NCI-H82 treated with DMSO at 0.1 percent for 48 hours (cell line): ENCODE data around the gene MYO5C.

Experiments
- DNase-seq: peaks from one replicate; lab custom pipeline; 2025; ENCODE audit not compliant: unreplicated experiment; lab: John Stamatoyannopoulos, UW

MYO5C gene

DNA sequence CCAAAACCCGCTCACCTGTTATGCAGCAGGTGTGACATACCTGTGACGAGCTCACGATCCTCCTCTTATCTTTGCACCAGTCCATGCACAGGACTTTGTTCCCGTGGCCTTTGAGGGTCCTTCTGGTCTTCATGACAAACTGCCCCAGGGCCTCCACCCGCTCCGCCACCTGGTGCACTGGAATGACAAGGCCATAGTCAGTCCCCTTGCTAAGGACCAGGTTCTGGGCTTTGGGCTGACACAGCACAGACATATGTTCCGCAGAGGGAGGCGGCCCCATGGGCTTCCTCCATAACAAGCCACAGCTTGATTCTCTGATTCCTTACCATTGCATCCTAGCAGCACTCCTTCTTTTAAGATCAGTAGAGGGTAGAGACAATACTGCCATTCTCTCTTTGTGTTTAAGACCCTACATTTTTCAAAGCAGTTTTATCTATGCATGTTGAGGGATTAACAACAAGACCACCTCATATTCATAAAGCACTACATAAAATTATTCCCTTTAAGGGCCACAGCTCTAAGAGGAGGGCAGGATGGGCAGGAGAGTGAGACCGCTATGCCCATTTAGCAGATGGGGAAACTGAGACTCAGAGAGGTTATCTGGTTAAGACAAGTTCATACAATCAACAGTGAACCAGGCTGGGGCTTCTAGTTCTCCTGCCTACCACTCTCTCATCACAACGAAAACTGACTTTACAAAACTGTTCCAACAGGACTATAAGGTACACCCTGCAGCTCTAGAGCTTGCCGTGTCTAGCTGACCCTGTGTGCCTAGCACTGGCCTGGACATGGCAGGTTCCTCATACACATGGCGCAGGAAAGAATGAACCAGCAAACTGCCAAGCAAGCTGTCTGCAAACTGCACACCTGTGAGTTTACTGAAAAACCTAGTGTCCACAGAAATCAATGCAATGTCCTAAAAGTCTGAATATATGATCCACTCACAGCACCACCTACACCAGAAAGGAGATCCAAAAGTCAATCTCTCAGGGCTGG is 141.4 kb downstream of the MYO5C start:
- no peak for DNase-seq

GRCh38 chr15:52151353-52151752 is 144.3 kb downstream of the MYO5C start:
- DNase-seq: no peak

DNA sequence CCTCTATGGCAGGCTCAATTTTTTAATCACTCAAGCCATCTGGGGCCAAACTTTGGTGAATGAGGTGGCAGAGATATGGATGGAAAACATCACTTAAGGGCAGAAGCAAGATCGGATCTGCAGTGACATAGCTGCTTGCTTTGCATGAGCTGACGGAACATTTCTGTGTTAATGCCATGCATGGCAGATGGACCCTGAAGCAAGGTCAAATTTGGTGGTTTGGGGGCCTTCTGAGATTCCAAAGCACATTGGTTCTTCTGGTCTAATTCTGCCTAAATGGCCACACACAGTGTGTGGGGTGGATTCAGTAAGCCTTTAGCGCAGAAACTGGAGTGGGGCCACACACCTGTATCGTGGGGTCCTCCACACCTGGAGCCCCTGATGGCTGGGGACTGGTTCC is 144.7 kb downstream of the MYO5C start:
- DNase-seq: no peak

GRCh38 chr15:52150043-52150825 is 145.4 kb downstream of the MYO5C start:
- no peak for DNase-seq

DNA sequence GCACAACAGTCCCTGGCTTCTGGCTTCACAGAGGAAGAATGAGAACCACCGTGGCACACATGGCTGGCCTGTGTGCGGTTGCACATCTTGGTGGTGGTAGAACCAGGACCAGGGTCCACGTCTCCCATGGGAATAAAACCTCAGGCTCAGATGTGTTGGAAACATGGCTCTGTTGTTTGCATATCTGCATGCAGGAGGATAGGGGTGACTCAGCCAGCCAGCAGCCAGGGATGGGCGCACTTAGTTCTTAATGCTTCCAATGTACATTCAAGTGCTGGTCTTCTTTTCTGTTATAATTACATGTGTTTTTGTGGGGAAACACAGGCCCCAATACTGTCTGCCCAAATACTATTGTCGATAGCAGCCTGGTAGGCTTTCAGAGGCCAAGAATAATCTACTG is 147.2 kb downstream of the MYO5C start:
- DNase-seq: no peak

- no peak for DNase-seq
These were observed 148.8 kb downstream of the MYO5C start for GRCh38 chr15:52146776-52147175.

GRCh38 chr15:52146261-52146660 is 149.3 kb downstream of the MYO5C start:
- no peak for DNase-seq

DNA sequence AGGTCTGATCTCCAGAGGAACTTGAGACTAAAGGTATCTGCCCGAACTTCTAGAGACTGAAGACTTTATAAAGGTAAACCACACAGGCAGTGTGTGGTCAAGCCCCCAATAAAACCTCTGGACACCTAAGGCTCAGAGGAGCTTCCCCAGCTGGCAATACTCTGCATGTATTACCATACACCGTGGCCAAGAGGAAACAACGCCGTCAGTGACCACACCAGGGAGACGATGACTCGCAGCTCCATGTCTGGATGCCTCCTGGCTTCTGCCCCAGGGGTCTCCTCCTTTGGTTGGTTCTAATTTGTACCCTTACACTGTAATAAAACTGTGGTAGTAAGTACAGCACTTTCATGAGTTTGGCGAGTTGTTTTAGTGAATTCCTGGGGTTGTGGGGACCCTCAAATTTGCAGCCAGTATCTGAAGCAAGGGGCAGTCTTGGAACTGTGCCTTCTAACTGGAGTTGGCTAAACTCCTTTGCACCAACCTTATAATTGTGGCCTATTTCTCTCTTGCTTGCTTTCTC is 150.9 kb downstream of the MYO5C start:
- no peak for DNase-seq

GRCh38 chr15:52143873-52144272 is 151.7 kb downstream of the MYO5C start:
- DNase-seq: no peak
